Neural cell (in vitro differentiated cells): ENCODE measurements around the gene CTDSPL. TPM values are rescaled to one million over a fixed set of nuclear protein-coding genes. Genes with fewer than 3 reads are reported as not detected.

ENCODE experiments used
- H2AFZ ChIP-seq: fragments of 200-600, 300-800 bp; sonication (generic), shearing (Covaris generic); 2 replicates; pipeline ENCODE4 v1.6.0; 2014; ENCODE audit warnings: low read depth, mild to moderate bottlenecking, antibody characterized with exemption, low read length, moderate library complexity
- H3F3A ChIP-seq: fragments of 200-600 bp; shearing (Covaris generic); 2 replicates; pipeline ENCODE4 v1.6.1; 2016; ENCODE audit warnings: mild to moderate bottlenecking, moderate library complexity, mixed read lengths, antibody characterized with exemption, low read length; ENCODE audit not compliant: insufficient read depth, poor library complexity, severe bottlenecking
- H3K27ac ChIP-seq: fragments of 200-600, 300-800 bp; sonication (generic), shearing (Covaris generic); 2 replicates; pipeline ENCODE4 v1.5.1; 2014; ENCODE audit warnings: mild to moderate bottlenecking, low read length, moderate library complexity
- H3K27me3 ChIP-seq: fragments of 300-800, 200-600 bp; sonication (generic), shearing (Covaris generic); 2 replicates; pipeline ENCODE4 v1.6.0; 2014; ENCODE audit warnings: mild to moderate bottlenecking, low read depth, low read length, moderate library complexity; ENCODE audit not compliant: insufficient read depth
- H3K36me3 ChIP-seq: fragments of 300-800, 200-600 bp; sonication (generic), shearing (Covaris generic); 2 replicates; pipeline ENCODE4 v1.5.1; 2014; ENCODE audit warnings: mild to moderate bottlenecking, antibody characterized with exemption, low read length, moderate library complexity; ENCODE audit not compliant: insufficient read depth
- H3K4me2 ChIP-seq: fragments of 300-800, 200-600 bp; sonication (generic), shearing (Covaris generic); 2 replicates; pipeline ENCODE4 v1.6.0; 2014; ENCODE audit warnings: mild to moderate bottlenecking, low read length
- H3K4me3 ChIP-seq: fragments of 300-800, 200-600 bp; sonication (generic), shearing (Covaris generic); 2 replicates; pipeline ENCODE4 v1.5.1; 2014; ENCODE audit warnings: mild to moderate bottlenecking, low read length, moderate library complexity
- H3K79me2 ChIP-seq: fragments of 200-600 bp; shearing (Covaris generic); replicated peaks from 2 replicates; pipeline ENCODE4 v1.6.0; 2014; ENCODE audit warnings: mild to moderate bottlenecking, low read length, moderate library complexity; ENCODE audit not compliant: insufficient read depth
- H3K9ac ChIP-seq: fragments of 300-800, 200-600 bp; sonication (generic), shearing (Covaris generic); 2 replicates; pipeline ENCODE4 v1.6.1; 2016; ENCODE audit warnings: mild to moderate bottlenecking, low read length, mixed read lengths
- H3K9me2 ChIP-seq: fragments of 200-600 bp; shearing (Covaris generic); 2 replicates; pipeline ENCODE4 v1.6.1; 2016; ENCODE audit warnings: mild to moderate bottlenecking, low read length, mixed read lengths; ENCODE audit not compliant: insufficient read depth
- H3K9me3 ChIP-seq: fragments of 200-600, 300-800 bp; sonication (generic), shearing (Covaris generic); 2 replicates; pipeline ENCODE4 v1.6.1; 2016; ENCODE audit warnings: mild to moderate bottlenecking, mixed run types, low read length, moderate library complexity, mixed read lengths
- H4K20me1 ChIP-seq: fragments of 200-600 bp; shearing (Covaris generic); 2 replicates; pipeline ENCODE4 v1.6.1; 2016; ENCODE audit warnings: mild to moderate bottlenecking, mixed run types; ENCODE audit not compliant: insufficient read depth
- EP300 ChIP-seq: fragments of 450-650 bp; conservative IDR thresholded peaks from 2 replicates; pipeline ENCODE4 v1.6.1; 2014; ENCODE audit warnings: antibody characterized with exemption, mild to moderate bottlenecking, moderate library complexity; ENCODE audit not compliant: poor library complexity, severe bottlenecking
- EZH2 ChIP-seq: fragments of 200-600, 300-800 bp; shearing (Covaris generic), sonication (generic); IDR thresholded peaks from 2 replicates; pipeline ENCODE4 v1.6.1; 2014; ENCODE audit warnings: antibody characterized with exemption, low read length, borderline replicate concordance, mild to moderate bottlenecking; ENCODE audit not compliant: insufficient read depth, poor library complexity, severe bottlenecking
- MXI1 ChIP-seq: fragments of 450-650 bp; conservative IDR thresholded peaks from 2 replicates; pipeline ENCODE4 v1.6.1; 2014; ENCODE audit warnings: antibody characterized with exemption, mild to moderate bottlenecking; ENCODE audit not compliant: poor library complexity, severe bottlenecking
- POLR2AphosphoS5 ChIP-seq: IDR thresholded peaks from 2 replicates; pipeline ENCODE4 v1.6.1; 2012
- RAD21 ChIP-seq: fragments of 450-650 bp; conservative IDR thresholded peaks from 2 replicates; pipeline ENCODE4 v1.6.1; 2014; ENCODE audit warnings: antibody characterized with exemption, mild to moderate bottlenecking, moderate library complexity
- SMC3 ChIP-seq: fragments of 450-650 bp; conservative IDR thresholded peaks from 2 replicates; pipeline ENCODE4 v1.6.1; 2014; ENCODE audit warnings: antibody characterized with exemption, mild to moderate bottlenecking, moderate library complexity; ENCODE audit not compliant: poor library complexity
- TAF1 ChIP-seq: IDR thresholded peaks from 2 replicates; pipeline ENCODE4 v1.6.1; 2012; ENCODE audit warnings: low read depth
- polyA plus RNA-seq: library from polyadenylated mRNA; depleted of rRNA; stranded (reverse); fragments of >200 nt; gene quantifications from 2 replicates; pipeline ENCODE4 v1.2.3, GENCODE V29; 2014
- TF ChIP-seq, protein P1 (sequence below): fragments of 450-650 bp; IDR thresholded peaks from 2 replicates; pipeline ENCODE4 v1.5.1; 2014; ENCODE audit warnings: antibody characterized with exemption, mild to moderate bottlenecking, moderate library complexity; ENCODE audit not compliant: poor library complexity, severe bottlenecking
- TF ChIP-seq, protein P2 (sequence below): IDR thresholded peaks from 2 replicates; pipeline ENCODE4 v1.6.1; 2012; ENCODE audit warnings: borderline replicate concordance

The CTDSPL gene
- polyA plus RNA-seq, 1 donor from 2014 or later: 17.0 TPM

DNA sequence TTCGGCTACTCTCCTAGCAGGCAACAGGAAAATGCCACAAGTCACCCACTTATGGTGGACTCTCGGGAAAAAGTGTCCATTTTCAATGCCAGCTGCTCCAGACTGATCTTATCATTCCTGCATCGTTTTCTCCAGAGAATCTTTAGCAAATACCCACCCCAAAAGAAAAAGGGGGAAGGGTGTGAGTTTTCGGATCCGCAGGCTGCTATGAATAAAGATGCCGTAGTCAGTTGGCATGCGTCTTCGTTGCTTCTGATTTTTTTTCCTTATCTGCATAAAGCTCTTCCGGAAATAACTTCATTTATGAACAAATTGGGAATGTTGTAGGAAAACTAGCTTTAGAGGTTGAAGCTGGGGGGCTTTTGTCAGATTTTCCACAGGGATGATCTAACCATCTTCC, 106.5 kb downstream of the CTDSPL start:
- no peak overlapping the region for H2AFZ ChIP-seq
- no peak overlapping the region for H3K9ac ChIP-seq
- H3K4me3 ChIP-seq: no peak overlapping the region
- H3K79me2 ChIP-seq: no peaks in the 10 kb centered on the region
- H3K36me3 ChIP-seq: no peaks in the 10 kb centered on the region
- no peak overlapping the region for H3K4me2 ChIP-seq
- H3K27ac ChIP-seq: no peak overlapping the region
- H3K9me3 ChIP-seq: no peaks in the 10 kb centered on the region
- no peaks in the 10 kb centered on the region for H3F3A ChIP-seq
- H3K9me2 ChIP-seq: no peaks in the 10 kb centered on the region
- TF ChIP-seq TAF1 (no peak), RAD21 (no peak), EZH2 (no peak), SMC3 (no peak), POLR2AphosphoS5 (no peak), MXI1 (no peak), EP300 (no peak)
- TF ChIP-seq, protein P1, sequence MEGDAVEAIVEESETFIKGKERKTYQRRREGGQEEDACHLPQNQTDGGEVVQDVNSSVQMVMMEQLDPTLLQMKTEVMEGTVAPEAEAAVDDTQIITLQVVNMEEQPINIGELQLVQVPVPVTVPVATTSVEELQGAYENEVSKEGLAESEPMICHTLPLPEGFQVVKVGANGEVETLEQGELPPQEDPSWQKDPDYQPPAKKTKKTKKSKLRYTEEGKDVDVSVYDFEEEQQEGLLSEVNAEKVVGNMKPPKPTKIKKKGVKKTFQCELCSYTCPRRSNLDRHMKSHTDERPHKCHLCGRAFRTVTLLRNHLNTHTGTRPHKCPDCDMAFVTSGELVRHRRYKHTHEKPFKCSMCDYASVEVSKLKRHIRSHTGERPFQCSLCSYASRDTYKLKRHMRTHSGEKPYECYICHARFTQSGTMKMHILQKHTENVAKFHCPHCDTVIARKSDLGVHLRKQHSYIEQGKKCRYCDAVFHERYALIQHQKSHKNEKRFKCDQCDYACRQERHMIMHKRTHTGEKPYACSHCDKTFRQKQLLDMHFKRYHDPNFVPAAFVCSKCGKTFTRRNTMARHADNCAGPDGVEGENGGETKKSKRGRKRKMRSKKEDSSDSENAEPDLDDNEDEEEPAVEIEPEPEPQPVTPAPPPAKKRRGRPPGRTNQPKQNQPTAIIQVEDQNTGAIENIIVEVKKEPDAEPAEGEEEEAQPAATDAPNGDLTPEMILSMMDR: no peak
- TF ChIP-seq, protein P2, sequence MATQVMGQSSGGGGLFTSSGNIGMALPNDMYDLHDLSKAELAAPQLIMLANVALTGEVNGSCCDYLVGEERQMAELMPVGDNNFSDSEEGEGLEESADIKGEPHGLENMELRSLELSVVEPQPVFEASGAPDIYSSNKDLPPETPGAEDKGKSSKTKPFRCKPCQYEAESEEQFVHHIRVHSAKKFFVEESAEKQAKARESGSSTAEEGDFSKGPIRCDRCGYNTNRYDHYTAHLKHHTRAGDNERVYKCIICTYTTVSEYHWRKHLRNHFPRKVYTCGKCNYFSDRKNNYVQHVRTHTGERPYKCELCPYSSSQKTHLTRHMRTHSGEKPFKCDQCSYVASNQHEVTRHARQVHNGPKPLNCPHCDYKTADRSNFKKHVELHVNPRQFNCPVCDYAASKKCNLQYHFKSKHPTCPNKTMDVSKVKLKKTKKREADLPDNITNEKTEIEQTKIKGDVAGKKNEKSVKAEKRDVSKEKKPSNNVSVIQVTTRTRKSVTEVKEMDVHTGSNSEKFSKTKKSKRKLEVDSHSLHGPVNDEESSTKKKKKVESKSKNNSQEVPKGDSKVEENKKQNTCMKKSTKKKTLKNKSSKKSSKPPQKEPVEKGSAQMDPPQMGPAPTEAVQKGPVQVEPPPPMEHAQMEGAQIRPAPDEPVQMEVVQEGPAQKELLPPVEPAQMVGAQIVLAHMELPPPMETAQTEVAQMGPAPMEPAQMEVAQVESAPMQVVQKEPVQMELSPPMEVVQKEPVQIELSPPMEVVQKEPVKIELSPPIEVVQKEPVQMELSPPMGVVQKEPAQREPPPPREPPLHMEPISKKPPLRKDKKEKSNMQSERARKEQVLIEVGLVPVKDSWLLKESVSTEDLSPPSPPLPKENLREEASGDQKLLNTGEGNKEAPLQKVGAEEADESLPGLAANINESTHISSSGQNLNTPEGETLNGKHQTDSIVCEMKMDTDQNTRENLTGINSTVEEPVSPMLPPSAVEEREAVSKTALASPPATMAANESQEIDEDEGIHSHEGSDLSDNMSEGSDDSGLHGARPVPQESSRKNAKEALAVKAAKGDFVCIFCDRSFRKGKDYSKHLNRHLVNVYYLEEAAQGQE: no peak
- no peaks in the 10 kb centered on the region for H4K20me1 ChIP-seq
- no peaks in the 10 kb centered on the region for H3K27me3 ChIP-seq

DNA sequence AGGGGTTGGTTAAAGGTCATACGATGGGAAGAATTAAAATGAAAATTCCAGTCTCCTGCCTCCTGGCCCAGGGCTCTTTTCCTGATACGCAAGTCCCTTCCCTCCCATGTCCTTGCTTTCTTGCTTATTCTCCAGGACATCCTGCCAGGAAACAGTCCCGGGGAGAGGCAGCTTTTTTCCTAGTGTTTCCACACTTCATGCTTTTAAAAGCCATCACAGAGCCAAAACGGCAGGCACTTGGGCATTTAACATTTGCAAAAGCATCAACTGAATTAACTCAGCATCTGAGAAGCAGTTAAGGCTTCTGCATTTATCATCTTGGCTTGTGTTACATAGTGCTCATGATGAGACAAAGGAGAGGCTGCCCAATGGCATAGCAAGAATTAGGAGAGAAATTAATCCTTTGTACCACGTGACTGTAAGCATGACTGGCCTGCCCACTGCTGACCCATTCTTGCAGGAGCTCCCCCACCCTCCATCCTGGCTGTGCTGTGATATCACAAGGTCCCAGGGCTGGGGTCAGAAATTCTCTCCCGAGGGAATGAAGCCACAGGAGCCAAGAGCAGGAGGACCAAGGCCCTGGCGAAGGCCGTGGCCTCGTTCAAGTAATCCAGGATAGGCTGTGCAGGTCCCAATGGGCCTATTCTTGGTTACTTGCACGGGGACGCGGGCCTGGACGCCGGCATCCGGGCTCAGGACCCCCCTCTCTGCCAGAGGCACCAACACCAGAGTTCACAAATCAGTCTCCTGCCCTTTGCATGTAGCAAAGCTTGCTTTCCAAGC, 107.3 kb downstream of the CTDSPL start:
- no peak overlapping the region for H3K27ac ChIP-seq

More for the DNA sequence above, 107.3 kb downstream of the CTDSPL start:
- TF ChIP-seq, protein P2: no peak
- TF ChIP-seq EZH2 (no peak), POLR2AphosphoS5 (no peak), SMC3 (no peak), TAF1 (no peak), MXI1 (no peak), RAD21 (no peak), EP300 (no peak)
- TF ChIP-seq, protein P1: no peak
- Histone ChIP-seq H2AFZ (no peak overlapping the region), H3K4me2 (no peak overlapping the region), H3K9me3 (no peaks in the 10 kb centered on the region), H3K9ac (no peak overlapping the region), H3K27me3 (no peaks in the 10 kb centered on the region), H4K20me1 (no peaks in the 10 kb centered on the region), H3K9me2 (no peaks in the 10 kb centered on the region), H3F3A (no peaks in the 10 kb centered on the region), H3K36me3 (peaks cover 2% of the 10 kb centered on the region), H3K4me3 (no peak overlapping the region), H3K79me2 (no peaks in the 10 kb centered on the region)
